Activated CD8-positive, alpha-beta memory T cell treated with anti-CD3 and anti-CD28 coated beads, Interleukin-2, amount 50 U/mL, for 1 hour (primary cell): ENCODE data around the gene STRIP2.
A peak's percentile ranks its signal among the peaks of the same experiment; 100 is the strongest.
"Not testable (repeated sequence)": the region's sequence is repeated elsewhere in the genome, so short reads cannot be mapped to it uniquely, and the experiment has no call there.

Experiments
- DNase-seq: peaks from one replicate; pipeline ENCODE4 v3.0.0-alpha.2; 2020; ENCODE audit errors: extremely low read depth

STRIP2 gene

GRCh38 chr7:129433847-129434674 lies at the start of gene STRIP2:
Gene STRIP2, plus strand, starts transcription at chr7:129434432. Its CDS starts 41 bp downstream, at chr7:129434473.
- peak; percentile 66 for DNase-seq

- DNase-seq = no peak
Observed at GRCh38 chr7:129385116-129385515, 49.1 kb upstream of the STRIP2 start.

- no peak for DNase-seq
Observed at GRCh38 chr7:129385598-129385997, 48.6 kb upstream of the STRIP2 start.

GRCh38 chr7:129386506-129386905 lies 47.7 kb upstream of the STRIP2 start:
- DNase-seq = no peak

DNA sequence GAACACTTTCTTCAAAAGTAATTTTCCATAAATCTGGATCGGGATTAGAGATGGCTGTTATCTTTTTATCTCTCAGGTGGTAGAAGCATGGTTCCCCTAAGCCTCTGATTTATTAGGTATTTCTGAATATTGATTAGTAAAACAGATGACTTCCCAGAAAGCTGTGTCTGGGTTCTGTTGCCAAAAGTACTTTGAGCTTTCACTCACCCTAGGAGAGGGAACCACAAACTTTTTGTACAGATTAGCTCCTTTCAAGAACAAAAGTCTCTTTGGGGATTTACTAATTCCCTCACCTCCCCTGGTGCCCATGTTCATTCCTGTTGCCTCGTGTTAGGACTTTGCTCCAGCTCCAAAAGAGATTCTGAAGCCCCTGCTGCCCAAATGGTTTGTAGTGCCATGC lies 46.7 kb upstream of the STRIP2 start:
- DNase-seq = no peak

- no peak for DNase-seq
Observed at GRCh38 chr7:129388333-129389098, 45.7 kb upstream of the STRIP2 start.

- no peak for DNase-seq
Observed at GRCh38 chr7:129389829-129390228, 44.4 kb upstream of the STRIP2 start.

- DNase-seq = no peak
Observed at GRCh38 chr7:129390314-129390713, 43.9 kb upstream of the STRIP2 start.

GRCh38 chr7:129391546-129392171 lies 42.6 kb upstream of the STRIP2 start:
- DNase-seq = no peak

DNA sequence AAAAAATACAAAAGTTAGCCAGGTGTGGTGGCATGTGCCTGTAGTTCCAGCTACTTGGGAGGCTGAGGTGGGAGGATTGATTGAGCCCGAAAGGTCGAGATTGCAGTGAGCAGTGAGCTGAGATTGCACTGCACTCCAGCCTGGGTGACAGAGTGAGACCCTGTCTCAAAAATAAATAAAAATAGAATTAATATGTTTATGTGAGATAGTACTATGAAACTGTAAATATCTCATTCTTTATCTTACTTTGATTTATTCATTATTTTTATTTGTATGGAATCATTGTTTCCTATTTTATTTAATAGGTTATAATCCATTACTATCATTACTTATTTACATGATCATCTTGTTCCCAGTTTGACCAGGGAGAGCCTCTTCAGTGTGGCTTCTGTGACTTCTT lies 41.0 kb upstream of the STRIP2 start:
- DNase-seq = no peak

DNA sequence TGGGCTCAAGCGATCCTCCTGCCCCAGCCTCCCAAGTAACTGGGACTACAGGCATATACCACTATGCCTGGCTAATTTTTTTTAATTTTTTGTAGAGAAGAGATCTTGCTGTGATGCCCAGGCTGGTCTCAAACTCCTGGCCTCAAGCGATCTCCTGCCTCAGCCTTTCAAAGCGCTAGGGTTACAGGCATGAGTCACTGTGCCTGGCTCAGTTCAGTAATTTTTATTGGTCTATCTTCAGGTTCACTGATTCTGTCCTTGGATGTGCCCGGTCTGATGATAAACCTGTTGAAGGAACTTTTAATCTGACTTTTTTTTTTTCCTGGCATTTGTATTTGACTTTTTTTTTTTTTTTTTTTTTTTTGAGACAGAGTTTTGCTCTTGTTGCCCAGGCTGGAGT lies 40.1 kb upstream of the STRIP2 start:
- DNase-seq = no peak

DNA sequence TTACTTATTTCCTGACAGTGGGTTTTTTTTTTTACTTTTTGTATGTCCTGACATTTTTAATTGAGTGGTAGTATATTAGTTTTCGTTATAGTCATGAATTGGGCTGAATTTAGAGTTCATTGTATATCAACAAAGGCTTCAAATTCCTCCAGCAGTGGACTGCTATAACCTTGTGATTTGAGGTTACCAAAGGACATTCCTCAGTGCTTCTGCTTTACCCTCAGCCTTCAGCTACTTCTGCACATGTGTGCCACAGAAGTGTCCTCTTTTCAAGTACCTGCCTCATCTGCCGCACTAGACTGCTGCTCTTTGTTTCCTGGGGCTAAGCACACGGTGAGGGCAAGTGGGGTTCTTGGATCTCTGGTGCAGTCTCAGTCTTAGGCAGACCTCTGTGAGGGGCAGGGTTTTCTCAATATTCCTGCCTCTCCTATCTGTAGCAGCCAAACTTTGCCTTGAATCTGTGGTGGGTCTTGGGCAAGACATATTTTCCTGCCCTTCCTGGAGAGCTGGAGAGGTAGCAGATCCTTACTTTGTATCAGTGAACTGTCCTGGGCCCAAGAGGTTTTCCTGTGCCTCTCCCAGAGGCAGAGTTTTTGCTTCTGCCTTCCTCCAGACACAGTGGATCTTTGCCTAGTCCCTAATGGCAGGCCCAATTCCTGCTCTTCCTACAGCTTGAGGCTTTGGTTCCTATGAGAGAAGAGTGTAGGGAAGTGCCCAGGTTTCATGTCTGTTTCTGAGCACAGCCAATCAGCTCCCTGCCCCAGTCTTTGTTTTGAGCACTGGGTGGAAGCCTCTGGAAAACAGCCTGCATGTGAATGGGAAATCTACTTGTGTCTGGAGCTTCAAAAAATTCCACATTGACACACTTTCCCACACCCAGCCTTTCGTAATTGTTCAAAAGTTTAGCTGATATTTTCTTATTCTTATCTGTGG lies 39.0 kb upstream of the STRIP2 start:
- DNase-seq = no peak

DNA sequence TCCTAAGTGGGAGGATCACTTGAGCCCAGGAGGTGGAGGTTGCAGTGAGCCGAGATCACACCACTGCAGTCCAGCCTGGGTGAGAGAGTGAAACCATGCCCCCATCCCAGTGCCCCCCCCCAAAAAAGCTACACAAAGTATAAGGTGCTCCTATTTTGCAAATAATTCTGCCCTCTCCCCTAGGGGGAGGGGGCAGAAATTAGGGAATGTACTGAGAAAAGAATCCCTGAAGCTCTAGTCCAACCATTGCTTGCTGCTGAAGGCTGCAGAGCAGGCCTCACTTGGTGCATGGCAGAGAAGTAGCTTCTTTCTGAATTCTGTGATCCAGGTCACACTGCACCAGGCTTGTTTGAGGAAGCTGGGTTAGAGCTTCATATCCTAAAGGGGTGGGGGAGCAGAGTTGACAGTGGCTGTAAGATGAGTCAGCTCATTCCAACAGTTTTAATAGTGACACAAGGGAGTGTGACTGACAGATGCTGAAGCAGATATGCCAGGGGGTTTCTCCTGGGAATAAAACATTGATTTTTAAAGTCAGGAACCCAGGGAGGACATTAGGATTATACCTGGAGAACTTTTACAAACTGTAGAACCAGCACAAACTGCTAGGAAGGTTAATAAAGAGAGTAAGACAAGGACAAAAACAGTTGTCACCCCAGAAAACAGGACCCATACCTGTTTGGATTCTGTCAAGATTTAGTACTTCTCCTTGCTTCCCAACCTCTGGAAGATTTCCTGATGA lies 32.8 kb upstream of the STRIP2 start:
- no peak for DNase-seq

- no peak for DNase-seq
Observed at GRCh38 chr7:129401967-129402860, 32.0 kb upstream of the STRIP2 start.

DNA sequence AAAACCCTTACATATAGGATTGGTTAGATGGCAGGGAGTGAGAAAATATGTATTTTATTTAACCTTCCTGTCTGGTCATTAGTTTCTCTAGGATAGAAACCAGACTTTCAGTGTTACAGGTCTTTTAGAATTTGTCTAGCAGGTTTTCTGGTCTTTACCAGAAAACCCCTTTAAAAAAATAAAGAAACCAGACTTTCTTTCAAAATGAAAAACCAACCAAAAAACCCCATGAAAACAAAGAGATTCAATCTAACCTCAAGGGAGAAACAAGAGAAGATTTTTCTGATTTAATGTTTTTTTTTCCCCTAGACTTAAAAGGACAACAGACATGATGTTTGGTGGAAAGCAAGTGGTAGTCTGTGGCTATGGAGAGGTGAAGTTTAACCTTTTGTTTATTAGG lies 28.7 kb upstream of the STRIP2 start:
- no peak for DNase-seq

- DNase-seq = not testable (repeated sequence)
Observed at GRCh38 chr7:129410238-129410637, 24.0 kb upstream of the STRIP2 start.

DNA sequence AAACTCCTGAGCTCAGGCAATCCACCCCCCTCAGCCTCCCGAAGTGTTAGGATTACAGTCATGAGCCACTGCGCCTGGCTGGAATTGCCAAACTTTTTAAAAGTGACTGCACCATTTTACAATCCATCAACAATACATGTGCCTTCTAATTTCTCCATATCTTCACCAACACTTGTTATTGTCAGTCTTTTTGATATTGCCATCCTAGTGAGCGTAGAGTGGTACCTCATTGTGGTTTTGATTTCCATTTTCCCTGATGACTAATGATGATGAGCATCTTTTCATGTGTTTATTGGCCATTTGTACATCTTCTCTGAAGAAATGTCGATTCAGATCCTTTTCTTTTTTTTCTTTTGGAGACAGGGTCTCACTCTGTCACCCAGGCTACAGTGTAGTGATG lies 21.7 kb upstream of the STRIP2 start:
- DNase-seq = no peak

DNA sequence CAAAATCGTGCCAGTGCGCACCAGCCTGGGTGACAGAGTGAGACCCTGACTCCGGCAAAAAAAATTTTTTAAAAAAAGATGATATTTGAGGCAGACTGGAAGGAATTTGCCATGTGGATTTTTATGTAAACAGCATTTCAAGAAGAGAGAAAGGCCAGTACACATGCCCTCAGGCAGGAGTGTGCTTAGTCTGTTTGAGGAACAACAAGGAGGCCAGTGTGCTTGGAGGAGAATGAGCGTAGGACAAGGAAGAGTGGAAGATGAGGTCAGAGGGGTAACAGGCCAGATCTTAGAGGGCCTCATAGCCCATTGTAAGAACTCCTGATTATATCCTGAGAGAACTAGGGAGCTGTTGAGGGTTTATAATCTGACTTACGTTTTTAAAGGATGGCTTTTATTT lies 17.2 kb upstream of the STRIP2 start:
- DNase-seq = no peak

DNA sequence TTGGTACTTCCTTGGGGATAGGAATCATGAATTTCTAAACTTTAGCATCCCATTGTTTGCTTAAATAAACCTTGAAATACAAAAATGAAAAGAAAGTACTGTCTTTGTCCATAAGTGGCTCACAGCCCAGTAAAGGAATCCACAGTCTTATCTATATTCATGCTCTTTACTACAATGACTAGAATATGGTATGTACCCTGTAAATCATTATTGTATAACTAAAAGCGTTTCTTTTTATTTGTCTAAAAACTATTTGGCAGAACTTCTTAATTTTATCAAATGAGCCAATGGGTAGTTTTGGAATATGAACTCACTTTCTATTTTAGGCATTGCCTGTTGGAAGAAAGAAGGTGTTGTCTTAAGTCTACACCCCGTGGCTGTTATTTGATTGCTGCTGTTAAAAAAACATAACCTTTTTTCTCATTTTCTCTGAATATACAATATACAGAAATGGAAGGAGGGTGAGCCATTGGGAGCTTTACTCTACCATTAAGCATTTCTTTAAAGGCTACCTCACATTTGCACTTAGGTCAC lies 12.4 kb upstream of the STRIP2 start:
- DNase-seq = no peak

- no peak for DNase-seq
Observed at GRCh38 chr7:129422727-129423126, 11.5 kb upstream of the STRIP2 start.
